PC-3 (cell line): ENCODE data around the gene ZMYND11. TPM values are rescaled to one million over a fixed set of nuclear protein-coding genes. Genes with fewer than 3 reads are reported as not detected.
A peak's percentile ranks its signal among the peaks of the same experiment; 100 is the strongest.

Experiments
- ATAC-seq: fragments of 200-7000 bp; cut with Tn5 transposase; 2 replicates; pipeline ENCODE4 v1.9.1; 2020; ENCODE audit warnings: mild to moderate bottlenecking, moderate library complexity
- BruUV-seq: library from RNA; stranded (reverse); fragments of 400-500 nt; replicated peaks from 2 replicates; lab custom pipeline; 2021; lab: Mats Ljungman, UMichigan
- CTCF ChIA-PET: fragments of 300-600 bp; sonication (Branson Sonifier 250); formaldehyde crosslinking; loops from one replicate; lab custom pipeline; 2022; ENCODE audit warnings: antibody characterized with exemption; lab: Charles Lee
- POLR2A ChIA-PET: fragments of 300-600 bp; sonication (Branson Sonifier 250); formaldehyde crosslinking; loops from one replicate; lab custom pipeline; 2022; ENCODE audit warnings: antibody characterized with exemption; ENCODE audit not compliant: unreplicated experiment; lab: Charles Lee
- DNase-seq: peaks from one replicate; pipeline ENCODE4 v3.0.0-alpha.2; 2015
- H2AFZ ChIP-seq: fragments of 300-600 bp; sonication (generic); 2 replicates; pipeline ENCODE4 v1.6.0; 2016; ENCODE audit warnings: antibody characterized with exemption, low read length
- H3F3A ChIP-seq: fragments of 300-600 bp; sonication (generic); one replicate; pipeline ENCODE4 v1.6.0; 2017; ENCODE audit warnings: antibody characterized with exemption, low read length, control low read depth, mild to moderate bottlenecking; ENCODE audit not compliant: unreplicated experiment
- H3K27ac ChIP-seq: fragments of 300-600 bp; sonication (generic); 2 replicates; pipeline ENCODE4 v1.5.1; 2016; ENCODE audit warnings: mild to moderate bottlenecking, low read length
- H3K27me3 ChIP-seq: fragments of 300-600 bp; sonication (generic); 2 replicates; pipeline ENCODE4 v1.6.1; 2016; ENCODE audit warnings: low read length, mixed read lengths
- H3K36me3 ChIP-seq: fragments of 300-600 bp; sonication (generic); 2 replicates; pipeline ENCODE4 v1.6.1; 2016; ENCODE audit warnings: low read depth, mixed run types, low read length, mixed read lengths
- H3K4me1 ChIP-seq: fragments of 300-600 bp; sonication (generic); 2 replicates; pipeline ENCODE4 v1.5.1; 2016; ENCODE audit warnings: low read length; ENCODE audit not compliant: insufficient read depth
- H3K4me2 ChIP-seq: fragments of 300-600 bp; sonication (generic); 2 replicates; pipeline ENCODE4 v1.6.0; 2016; ENCODE audit warnings: low read length
- H3K4me3 ChIP-seq: fragments of 300-600 bp; sonication (generic); 2 replicates; pipeline ENCODE4 v1.5.1; 2016; ENCODE audit warnings: mild to moderate bottlenecking, low read length, mixed read lengths
- H3K79me2 ChIP-seq: fragments of 300-600 bp; sonication (generic); 2 replicates; pipeline ENCODE4 v1.6.1; 2017; ENCODE audit warnings: low read length, mixed read lengths
- H3K9ac ChIP-seq: fragments of 300-600 bp; sonication (generic); 2 replicates; pipeline ENCODE4 v1.6.0; 2016; ENCODE audit warnings: mild to moderate bottlenecking, low read length
- H3K9me2 ChIP-seq: fragments of 300-600 bp; sonication (generic); replicated peaks from 2 replicates; pipeline ENCODE4 v1.6.1; 2016; ENCODE audit warnings: mixed run types, low read length, mixed read lengths
- H3K9me3 ChIP-seq: fragments of 300-600 bp; sonication (generic); 2 replicates; pipeline ENCODE4 v1.6.1; 2016; ENCODE audit warnings: low read length, mixed read lengths
- H4K20me1 ChIP-seq: fragments of 300-600 bp; sonication (generic); 2 replicates; pipeline ENCODE4 v1.6.1; 2016; ENCODE audit warnings: low read length, mixed read lengths
- CTCF ChIP-seq: fragments of 300-600 bp; sonication (generic); conservative IDR thresholded peaks from 2 replicates; pipeline ENCODE4 v1.5.1; 2017; ENCODE audit warnings: antibody characterized with exemption, low read depth, mild to moderate bottlenecking, low read length
- EZH2 ChIP-seq: fragments of 300-600 bp; sonication (generic); IDR thresholded peaks from one replicate; pipeline ENCODE4 v1.6.1; 2017; ENCODE audit warnings: antibody characterized with exemption, mild to moderate bottlenecking, low read length; ENCODE audit not compliant: unreplicated experiment
- EZH2phosphoT487 ChIP-seq: fragments of 300-600 bp; sonication (generic); IDR thresholded peaks from 2 replicates; pipeline ENCODE4 v1.6.1; 2018; ENCODE audit warnings: mild to moderate bottlenecking, antibody characterized with exemption, low read length, borderline replicate concordance
- intact Hi-C: fragments of 100-400 bp; cut with micrococcal nuclease; formaldehyde crosslinking; loops from 2 replicates; pipeline ENCODE4 v1.9.0; 2023
- total RNA-seq: library from RNA; depleted of rRNA; stranded (reverse); fragments of >200 nt; gene quantifications from 2 replicates; pipeline ENCODE4 v1.2.3, GENCODE V29; 2014

ZMYND11 gene
- total RNA-seq, 1 experiment from 2014 or later, result 17.1 TPM

- POLR2A ChIA-PET, result no interaction called here
- Histone ChIP-seq H3K4me3 (peak overlapping the region; percentile 73; the same call in 1 of the 2 replicates), H3K79me2 (peaks cover 73% of the 10 kb centered on the region), H3K9me2 (no peaks in the 10 kb centered on the region), H4K20me1 (peaks cover 18% of the 10 kb centered on the region; the same call in 1 of the 2 replicates), H3K4me1 (peaks cover 35% of the 10 kb centered on the region), H3K27me3 (no peaks in the 10 kb centered on the region), H3K4me2 (peak overlapping the region; percentile 86), H3F3A (no peaks in the 10 kb centered on the region), H3K27ac (peak overlapping the region; percentile 51), H3K9me3 (no peaks in the 10 kb centered on the region), H3K36me3 (no peaks in the 10 kb centered on the region), H3K9ac (no peak overlapping the region), H2AFZ (no peak overlapping the region)
- TF ChIP-seq CTCF (no peak), EZH2 (no peak), EZH2phosphoT487 (no peak)
- ATAC-seq (peak; percentile 48), DNase-seq (peak; percentile 57)
- CTCF ChIA-PET, result interaction anchor here (0.6 kb wide), 1 partner anchor 93 kb away, joined by 6 read pairs; no protein-coding TSS in a partner anchor
- intact Hi-C loops, result no loop called here
- TSS peak; percentile 15 for BruUV-seq
These were observed 2.4 kb downstream of the ZMYND11 start for GRCh38 chr10:137606-138005.

- Histone ChIP-seq H3K4me1 (peaks cover 12% of the 10 kb centered on the region), H3K36me3 (no peaks in the 10 kb centered on the region), H3F3A (no peaks in the 10 kb centered on the region), H3K9me3 (0 out of 2 replicates have a peak, but pooled peaks cover 4% of the 10 kb centered on the region), H3K9me2 (no peaks in the 10 kb centered on the region), H3K4me2 (0 out of 2 replicates have a peak overlapping the region, but pooled peaks have one; percentile 10), H3K79me2 (peaks cover 89% of the 10 kb centered on the region), H3K9ac (no peak overlapping the region), H3K27me3 (no peaks in the 10 kb centered on the region), H4K20me1 (peaks cover 9% of the 10 kb centered on the region; the same call in 1 of the 2 replicates), H3K27ac (no peak overlapping the region), H2AFZ (no peak overlapping the region), H3K4me3 (no peak overlapping the region)
- POLR2A ChIA-PET, result no interaction called here
- TF ChIP-seq CTCF (no peak), EZH2phosphoT487 (no peak), EZH2 (no peak)
- intact Hi-C loops, result no loop called here
- ATAC-seq, result no peak
- no TSS peak for BruUV-seq
- peak; percentile 14 for DNase-seq
- CTCF ChIA-PET, result no interaction called here
These were observed 7.1 kb downstream of the ZMYND11 start for GRCh38 chr10:142371-142770.

GRCh38 chr10:152915-153314 is 17.7 kb downstream of the ZMYND11 start:
- BruUV-seq, result no TSS peak
- H3K36me3 ChIP-seq, result no peaks in the 10 kb centered on the region
- H4K20me1 ChIP-seq, result no peaks in the 10 kb centered on the region
- ChIA-PET CTCF (no interaction called here), POLR2A (no interaction called here)
- no peak overlapping the region for H3K27ac ChIP-seq
- H3K27me3 ChIP-seq, result no peaks in the 10 kb centered on the region
- H3K4me1 ChIP-seq, result no peaks in the 10 kb centered on the region
- no peak overlapping the region for H2AFZ ChIP-seq
- TF ChIP-seq EZH2, result no peak
- TF ChIP-seq EZH2phosphoT487, result no peak
- no peak for TF ChIP-seq CTCF
- no peaks in the 10 kb centered on the region for H3F3A ChIP-seq
- H3K4me3 ChIP-seq, result no peak overlapping the region
- DNase-seq (no peak), ATAC-seq (no peak)
- no peak overlapping the region for H3K4me2 ChIP-seq
- no peaks in the 10 kb centered on the region for H3K9me2 ChIP-seq
- H3K9ac ChIP-seq, result no peak overlapping the region
- peaks cover 9% of the 10 kb centered on the region; the same call in 1 of the 2 replicates for H3K79me2 ChIP-seq
- intact Hi-C loops, result no loop called here
- H3K9me3 ChIP-seq, result no peaks in the 10 kb centered on the region
